HG02852 (cell line): ENCODE data around the gene MPP2.

Source experiments
- ATAC-seq: cut with Tn5 transposase; IDR thresholded peaks from one replicate; pipeline ENCODE4 v1.9.1; 2021; ENCODE audit warnings: mild to moderate bottlenecking, moderate library complexity; ENCODE audit not compliant: unreplicated experiment

The MPP2 gene

GRCh38 chr17:43825567-43825966 lies 81.8 kb downstream of the MPP2 start:
- no peak for ATAC-seq
